LHCN-M2 (cell line): ENCODE measurements around the gene ANKRD34A. TPM values are rescaled to one million over a fixed set of nuclear protein-coding genes. Genes with fewer than 3 reads are reported as not detected.

Experiments used
- DNase-seq: peaks from one replicate; pipeline ENCODE4 v3.0.0-alpha.2; 2012; ENCODE audit warnings: low read depth
- total RNA-seq: library from RNA; depleted of rRNA; stranded (reverse); fragments of >200 nt; gene quantifications from 2 replicates; pipeline ENCODE4 v1.2.3, GENCODE V29; 2014

Gene ANKRD34A
- total RNA-seq, 1 experiment from 2014 or later, result 3.1 TPM

- no peak for DNase-seq
These were observed 10.3 kb upstream of the ANKRD34A start for GRCh38 chr1:145974721-145975120.

GRCh38 chr1:145972580-145972979, 8.2 kb upstream of the ANKRD34A start:
- DNase-seq, result no peak

GRCh38 chr1:145967288-145967687, 2.9 kb upstream of the ANKRD34A start:
- DNase-seq, result no peak

GRCh38 chr1:145965119-145965744, 857 bp upstream of the ANKRD34A start:
- no peak for DNase-seq

- peak; percentile 91 for DNase-seq
These were observed 933 bp downstream of the ANKRD34A start for GRCh38 chr1:145963265-145964019.

GRCh38 chr1:145962157-145963102, 1.9 kb downstream of the ANKRD34A start:
- DNase-seq, result peak; percentile 28

GRCh38 chr1:145961425-145962156, 2.8 kb downstream of the ANKRD34A start:
- peak; percentile 32 for DNase-seq

GRCh38 chr1:145961109-145961424, 3.3 kb downstream of the ANKRD34A start:
- DNase-seq, result no peak

GRCh38 chr1:145960468-145961108, 3.8 kb downstream of the ANKRD34A start:
- peak; percentile 56 for DNase-seq

- no peak for DNase-seq
These were observed 4.4 kb downstream of the ANKRD34A start for GRCh38 chr1:145959957-145960467.

- DNase-seq, result no peak
These were observed 5.0 kb downstream of the ANKRD34A start for GRCh38 chr1:145959333-145959732.

GRCh38 chr1:145958734-145959133, 5.6 kb downstream of the ANKRD34A start:
- no peak for DNase-seq

- peak; percentile 97 for DNase-seq
These were observed 6.7 kb downstream of the ANKRD34A start, which contains the start of gene LIX1L for GRCh38 chr1:145957443-145958319. Gene LIX1L, minus strand, starts transcription at chr1:145958017. Its CDS starts 90 bp downstream, at chr1:145957927.

GRCh38 chr1:145956781-145957442, 7.5 kb downstream of the ANKRD34A start:
- peak; percentile 12 for DNase-seq

- DNase-seq, result no peak
These were observed 8.0 kb downstream of the ANKRD34A start for GRCh38 chr1:145956361-145956760.

GRCh38 chr1:145955436-145955835, 8.9 kb downstream of the ANKRD34A start:
- no peak for DNase-seq

GRCh38 chr1:145953861-145954260, 10.5 kb downstream of the ANKRD34A start:
- DNase-seq, result no peak

- no peak for DNase-seq
These were observed 11.5 kb downstream of the ANKRD34A start for GRCh38 chr1:145952903-145953302.

- no peak for DNase-seq
These were observed 12.8 kb downstream of the ANKRD34A start for GRCh38 chr1:145951526-145951925.
